DOHH2 (cell line): ENCODE measurements around the gene HOGA1.

Source experiments
- H3F3A ChIP-seq: fragments of 200-600 bp; sonication (generic), shearing (Covaris generic); 2 replicates; pipeline ENCODE4 v1.6.0; 2016; ENCODE audit warnings: antibody characterized with exemption, mild to moderate bottlenecking; ENCODE audit not compliant: control insufficient read depth, insufficient read depth
- H3K27ac ChIP-seq: fragments of 200-600 bp; sonication (generic); 2 replicates; pipeline ENCODE4 v1.5.1; 2014; ENCODE audit warnings: low read depth, mild to moderate bottlenecking, low read length, moderate library complexity
- H3K27me3 ChIP-seq: fragments of 200-600 bp; sonication (generic); 2 replicates; pipeline ENCODE4 v1.6.1; 2014; ENCODE audit warnings: mild to moderate bottlenecking, low read length, mixed read lengths; ENCODE audit not compliant: control insufficient read depth
- H3K36me3 ChIP-seq: fragments of 200-600 bp; sonication (generic); 2 replicates; pipeline ENCODE4 v1.6.1; 2014; ENCODE audit warnings: mild to moderate bottlenecking, low read length, moderate library complexity, mixed read lengths; ENCODE audit not compliant: control insufficient read depth
- H3K4me1 ChIP-seq: fragments of 200-600 bp; sonication (generic); 2 replicates; pipeline ENCODE4 v1.6.1; 2014; ENCODE audit warnings: mild to moderate bottlenecking, low read length, mixed read lengths; ENCODE audit not compliant: control insufficient read depth
- H3K4me2 ChIP-seq: fragments of 200-600 bp; sonication (generic); 2 replicates; pipeline ENCODE4 v1.6.0; 2014; ENCODE audit warnings: mild to moderate bottlenecking, low read length, moderate library complexity
- H3K4me3 ChIP-seq: fragments of 200-600 bp; sonication (generic); 2 replicates; pipeline ENCODE4 v1.5.1; 2014; ENCODE audit warnings: mild to moderate bottlenecking, low read length, mixed read lengths
- H3K79me2 ChIP-seq: fragments of 200-600 bp; sonication (generic); 2 replicates; pipeline ENCODE4 v1.6.1; 2014; ENCODE audit warnings: mild to moderate bottlenecking, low read length, mixed read lengths; ENCODE audit not compliant: control insufficient read depth
- H3K9me2 ChIP-seq: fragments of 200-600 bp; sonication (generic); replicated peaks from 2 replicates; pipeline ENCODE4 v1.6.1; 2014; ENCODE audit warnings: mild to moderate bottlenecking, low read length, mixed read lengths; ENCODE audit not compliant: control insufficient read depth
- H3K9me3 ChIP-seq: fragments of 200-600 bp; sonication (generic); 2 replicates; pipeline ENCODE4 v1.6.1; 2014; ENCODE audit warnings: antibody characterized with exemption, low read length, mixed read lengths; ENCODE audit not compliant: control insufficient read depth, insufficient read depth
- H4K20me1 ChIP-seq: fragments of 200-600 bp; sonication (generic); 2 replicates; pipeline ENCODE4 v1.6.0; 2014; ENCODE audit warnings: low read depth, mild to moderate bottlenecking, antibody characterized with exemption, low read length, moderate library complexity; ENCODE audit not compliant: control insufficient read depth, insufficient read depth
- CTCF ChIP-seq: fragments of 200-600 bp; sonication (generic); IDR thresholded peaks from one replicate; pipeline ENCODE4 v1.5.1; 2014; ENCODE audit warnings: antibody characterized with exemption, mild to moderate bottlenecking, low read depth, low read length; ENCODE audit not compliant: poor library complexity, severe bottlenecking
- EZH2phosphoT487 ChIP-seq: fragments of 200-600 bp; sonication (generic); IDR thresholded peaks from 2 replicates; pipeline ENCODE4 v1.6.1; 2017; ENCODE audit warnings: borderline replicate concordance, mild to moderate bottlenecking, antibody characterized with exemption, low read length, moderate library complexity, mixed read lengths

HOGA1 gene

GRCh38 chr10:97577701-97578100 lies 6.5 kb upstream of the HOGA1 start:
- Histone ChIP-seq H3K9me3 (no peaks in the 10 kb centered on the region), H3F3A (no peaks in the 10 kb centered on the region), H3K4me2 (no peak overlapping the region), H3K79me2 (no peaks in the 10 kb centered on the region), H3K9me2 (no peaks in the 10 kb centered on the region), H3K36me3 (no peaks in the 10 kb centered on the region), H3K27ac (no peak overlapping the region), H3K4me1 (no peaks in the 10 kb centered on the region), H4K20me1 (no peaks in the 10 kb centered on the region), H3K27me3 (peaks cover 4% of the 10 kb centered on the region; the same call in 1 of the 2 replicates), H3K4me3 (no peak overlapping the region)
- TF ChIP-seq EZH2phosphoT487 (no peak), CTCF (no peak)

DNA sequence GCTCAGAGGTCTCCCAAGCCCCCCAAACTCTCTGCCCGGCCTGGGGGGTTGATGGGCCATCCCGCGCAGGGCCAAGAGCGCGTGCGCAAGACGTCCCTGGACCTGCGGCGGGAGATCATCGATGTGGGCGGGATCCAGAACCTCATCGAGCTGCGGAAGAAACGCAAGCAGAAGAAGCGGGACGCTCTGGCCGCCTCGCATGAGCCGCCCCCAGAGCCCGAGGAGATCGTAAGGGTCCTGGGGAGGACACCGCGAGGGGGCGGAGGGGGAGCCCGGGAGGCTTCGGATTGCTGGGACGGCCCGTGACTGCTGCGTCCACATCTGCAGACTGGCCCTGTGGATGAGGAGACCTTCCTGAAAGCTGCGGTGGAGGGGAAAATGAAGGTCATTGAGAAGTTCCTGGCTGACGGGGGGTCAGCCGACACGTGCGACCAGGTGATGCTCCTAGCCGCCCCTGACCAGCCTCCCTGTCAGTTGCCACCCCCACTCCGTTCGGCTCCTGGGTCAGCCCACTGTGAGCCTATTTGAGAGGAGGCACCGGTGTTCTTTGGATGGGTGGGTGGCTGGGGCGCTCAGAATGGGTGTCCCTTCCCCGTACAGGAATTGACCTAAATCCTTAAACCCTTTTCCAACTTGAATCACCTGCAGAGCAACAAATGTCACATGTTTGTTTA lies 5.9 kb upstream of the HOGA1 start:
- no peaks in the 10 kb centered on the region for H4K20me1 ChIP-seq
- H3K9me2 ChIP-seq, result no peaks in the 10 kb centered on the region
- peaks cover 4% of the 10 kb centered on the region; the same call in 1 of the 2 replicates for H3K27me3 ChIP-seq
- H3K4me1 ChIP-seq, result no peaks in the 10 kb centered on the region
- no peak overlapping the region for H3K4me3 ChIP-seq
- no peaks in the 10 kb centered on the region for H3K79me2 ChIP-seq
- H3K9me3 ChIP-seq, result no peaks in the 10 kb centered on the region
- H3F3A ChIP-seq, result no peaks in the 10 kb centered on the region
- H3K27ac ChIP-seq, result no peak overlapping the region
- no peak overlapping the region for H3K4me2 ChIP-seq
- no peaks in the 10 kb centered on the region for H3K36me3 ChIP-seq
- TF ChIP-seq EZH2phosphoT487 (no peak), CTCF (no peak)

DNA sequence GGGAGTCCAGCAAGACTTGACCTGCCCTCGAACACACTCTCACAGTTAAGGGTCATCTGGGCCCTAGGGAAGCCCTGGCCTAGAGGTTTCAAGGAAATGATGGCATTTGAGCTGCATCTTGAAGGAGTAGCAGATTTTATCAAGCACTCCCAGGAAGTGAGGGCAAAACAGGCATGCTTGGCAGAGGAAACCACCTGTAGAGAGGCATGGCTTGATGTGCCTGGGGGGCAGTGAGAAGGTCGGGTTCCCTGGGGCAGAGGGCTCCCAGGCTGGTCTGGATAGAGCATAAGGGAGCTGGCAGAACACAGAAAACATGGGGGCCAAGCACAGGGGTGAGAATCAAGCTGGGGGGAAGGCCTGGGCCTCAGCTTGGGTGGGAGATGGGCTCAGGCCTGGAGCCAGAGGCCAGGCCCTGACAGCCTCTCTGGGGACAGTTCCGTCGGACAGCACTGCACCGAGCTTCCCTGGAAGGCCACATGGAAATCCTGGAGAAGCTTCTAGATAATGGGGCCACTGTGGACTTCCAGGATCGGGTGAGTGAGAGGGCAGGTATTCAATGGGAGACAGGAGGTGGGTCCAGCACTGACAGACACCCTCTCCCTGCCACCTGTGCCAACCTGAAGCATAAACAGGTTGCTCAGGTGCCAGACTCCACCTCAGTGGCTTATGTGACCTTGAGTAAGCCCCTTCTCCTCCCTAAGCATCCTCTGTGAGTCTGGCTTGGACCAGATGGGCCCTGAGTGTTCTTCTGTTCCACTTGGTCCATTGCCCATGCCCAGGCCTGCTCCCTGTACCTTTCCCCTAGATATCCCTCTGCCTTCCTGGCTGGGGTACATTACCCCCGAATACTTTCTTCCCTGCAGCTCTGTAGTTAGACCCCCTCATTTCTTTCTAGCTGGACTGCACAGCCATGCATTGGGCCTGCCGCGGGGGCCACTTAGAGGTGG lies 3.5 kb upstream of the HOGA1 start:
- TF ChIP-seq CTCF (no peak), EZH2phosphoT487 (no peak)
- no peak overlapping the region for H3K4me3 ChIP-seq
- H3K4me1 ChIP-seq, result no peaks in the 10 kb centered on the region
- H3K36me3 ChIP-seq, result no peaks in the 10 kb centered on the region
- H4K20me1 ChIP-seq, result no peaks in the 10 kb centered on the region
- H3K9me3 ChIP-seq, result no peaks in the 10 kb centered on the region
- no peaks in the 10 kb centered on the region for H3F3A ChIP-seq
- no peak overlapping the region for H3K4me2 ChIP-seq
- H3K27ac ChIP-seq, result no peak overlapping the region
- H3K79me2 ChIP-seq, result no peaks in the 10 kb centered on the region
- peaks cover 4% of the 10 kb centered on the region; the same call in 1 of the 2 replicates for H3K27me3 ChIP-seq
- no peaks in the 10 kb centered on the region for H3K9me2 ChIP-seq
